Right renal cortex interstitium (tissue), 3 donors: ENCODE results near the gene GRIN2A. TPM values are rescaled to one million over a fixed set of nuclear protein-coding genes. Genes with fewer than 3 reads are reported as not detected.
A peak's percentile ranks its signal among the peaks of the same experiment; 100 is the strongest.

Experiments
- DNase-seq, 3 donors: peaks; one replicate each; pipeline ENCODE4 v3.0.0-alpha.2; 2013; ENCODE audit warnings: low read depth in 3 of 3, low spot score in 2 of 3
- polyA plus RNA-seq, 3 donors: library from polyadenylated mRNA; unstranded; fragments of 120-200 nt; gene quantifications; one replicate each; pipeline ENCODE4 v1.2.1, GENCODE V29; 2013; ENCODE audit not compliant: insufficient read length in 3 of 3

Gene GRIN2A
- polyA plus RNA-seq, 3 donors: 5.1 to 6.7 (median 6.4) TPM

DNA sequence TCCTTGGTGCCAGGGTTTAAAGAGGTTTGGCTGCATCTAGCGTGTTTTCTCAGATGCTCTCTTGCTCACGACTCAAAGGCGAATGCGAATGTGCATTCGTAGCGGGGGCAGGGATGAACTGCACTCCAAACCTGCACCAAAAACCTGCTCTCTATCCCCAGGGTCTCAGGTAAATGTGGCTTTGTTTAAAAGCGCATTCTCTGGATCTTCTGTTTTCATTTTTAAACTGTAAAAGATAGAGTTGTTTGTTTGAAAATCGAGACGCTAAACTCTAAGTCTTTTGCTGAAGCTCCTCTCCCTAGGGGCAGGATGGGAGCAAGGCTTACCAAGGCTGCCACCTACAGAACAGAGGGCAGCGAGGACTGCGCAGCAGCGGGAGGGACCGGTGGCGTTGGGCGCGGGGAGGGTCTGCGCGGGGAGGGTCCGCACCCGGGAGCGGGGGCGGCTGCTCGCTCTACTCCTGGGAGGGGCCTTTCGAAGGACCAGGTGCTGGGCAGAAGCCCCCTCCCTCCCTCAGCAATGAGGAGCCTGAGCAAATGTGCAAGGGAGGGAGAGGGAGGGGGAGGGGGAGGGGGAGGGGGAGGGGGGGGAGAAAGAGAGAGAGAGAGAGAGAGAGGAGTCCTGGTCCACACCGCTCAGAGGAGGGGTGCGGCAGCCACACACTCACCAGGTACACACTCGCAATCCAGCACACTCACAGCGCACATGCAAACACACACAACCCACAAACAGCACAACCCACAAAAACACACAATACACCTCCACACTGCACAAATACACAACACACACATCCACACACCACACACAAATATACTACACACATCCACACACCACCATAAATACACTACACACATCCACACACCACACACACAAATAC lies 142.8 kb downstream of the GRIN2A start:
- peak in 2 of 3 donors; percentile 13 to 41 for DNase-seq

GRCh38 chr16:10037751-10038150 lies 144.5 kb downstream of the GRIN2A start:
- DNase-seq: no peak

GRCh38 chr16:10036956-10037355 lies 145.3 kb downstream of the GRIN2A start:
- no peak for DNase-seq

GRCh38 chr16:10033556-10033955 lies 148.7 kb downstream of the GRIN2A start:
- DNase-seq: no peak

DNA sequence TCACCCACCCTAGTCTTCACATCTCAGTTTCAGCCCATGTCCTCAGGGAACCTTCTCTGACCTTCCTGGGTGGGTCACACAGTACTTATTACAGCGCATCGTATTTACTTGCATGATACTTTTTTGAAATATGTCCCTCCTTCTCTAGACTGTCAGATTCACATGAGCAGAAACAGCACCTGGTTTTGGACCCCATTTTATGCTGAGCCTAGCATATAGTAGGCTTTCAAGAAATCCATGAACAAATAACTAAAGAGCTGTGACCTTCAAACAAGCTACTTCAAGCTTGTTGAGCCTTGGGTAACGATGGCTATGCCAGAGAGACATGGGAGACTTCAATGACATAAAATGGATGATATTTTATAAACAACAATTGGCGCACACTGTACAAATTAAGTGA lies 150.3 kb downstream of the GRIN2A start:
- DNase-seq: no peak

DNA sequence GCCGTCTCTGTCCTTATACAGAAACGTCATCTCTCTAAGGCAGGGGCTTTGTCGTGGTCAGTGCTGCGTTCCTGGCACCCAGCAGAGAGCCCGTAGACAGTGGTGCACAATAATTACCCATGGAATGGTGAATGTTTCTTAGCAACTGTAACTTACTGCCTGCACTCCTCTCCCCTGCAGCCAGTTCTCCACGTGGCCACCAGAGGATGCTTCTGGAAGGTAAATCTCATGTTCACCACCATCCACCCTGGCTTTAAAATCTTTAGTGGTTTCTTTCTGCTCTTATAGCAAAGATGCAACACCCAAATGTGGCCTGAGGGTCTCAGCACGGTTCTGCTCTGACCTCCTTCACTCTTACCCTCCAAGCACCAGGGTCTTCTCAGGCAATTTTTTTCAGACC lies 150.8 kb downstream of the GRIN2A start:
- DNase-seq: no peak

DNA sequence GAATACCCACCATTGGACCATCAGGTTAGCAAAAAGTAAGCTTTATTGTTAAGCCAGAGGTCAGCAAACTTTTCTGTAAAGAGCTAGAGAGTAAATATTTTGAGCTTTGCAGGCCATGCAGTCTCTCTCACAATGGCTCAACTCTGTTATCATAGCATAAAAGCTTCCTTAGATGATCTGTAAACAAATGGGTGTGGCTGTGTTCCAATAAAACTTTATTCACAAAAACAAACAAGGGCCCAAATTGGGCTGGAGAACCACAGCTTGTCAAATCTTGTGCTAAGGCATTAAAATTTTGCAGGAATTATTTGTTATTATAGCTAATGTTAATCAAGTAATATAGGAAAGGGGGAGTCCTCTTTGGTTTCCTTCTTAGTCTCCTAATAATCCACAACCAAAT lies 153.6 kb downstream of the GRIN2A start:
- no peak for DNase-seq

DNA sequence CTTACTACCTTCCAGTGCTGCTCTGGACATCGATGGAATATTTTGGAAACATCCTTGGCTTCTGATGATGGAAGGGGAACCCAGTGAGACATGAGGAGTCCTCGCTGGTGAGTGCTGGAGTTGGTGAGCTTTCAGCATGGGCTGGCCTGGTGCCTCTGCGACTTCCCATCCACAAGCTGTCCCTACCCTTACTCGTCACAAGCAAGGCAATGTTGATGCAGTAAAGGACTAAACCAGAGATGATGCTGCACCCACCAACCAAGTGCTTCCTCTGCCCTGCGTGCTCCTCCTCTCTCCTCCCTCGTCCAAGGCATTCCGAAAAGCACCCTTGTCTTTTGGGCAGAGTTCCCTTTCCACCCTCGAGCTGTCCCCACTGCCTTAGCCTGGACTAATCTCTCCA lies 154.7 kb downstream of the GRIN2A start:
- no peak for DNase-seq

DNA sequence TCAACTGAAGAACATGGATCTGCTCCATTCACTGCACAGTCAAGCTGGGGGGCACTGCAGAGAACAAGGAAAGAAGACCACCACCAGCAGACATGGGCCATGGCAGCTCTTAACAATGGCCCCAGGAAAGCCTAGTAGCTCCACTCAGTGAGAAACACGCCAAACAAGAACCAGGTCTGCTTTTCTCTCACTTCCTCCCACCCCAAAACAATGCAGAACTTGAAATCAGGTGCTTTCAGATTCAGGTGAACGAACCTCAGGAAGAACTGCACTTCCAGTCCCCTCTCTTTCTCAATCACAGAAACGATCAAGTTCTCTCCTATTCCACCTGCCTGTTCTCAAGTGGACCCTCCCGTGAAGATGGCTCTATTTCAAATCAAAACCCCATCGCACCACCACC lies 155.6 kb downstream of the GRIN2A start:
- no peak for DNase-seq

GRCh38 chr16:10022098-10022497 lies 160.1 kb downstream of the GRIN2A start:
- no peak for DNase-seq

GRCh38 chr16:10020866-10021265 lies 161.4 kb downstream of the GRIN2A start:
- no peak for DNase-seq

DNA sequence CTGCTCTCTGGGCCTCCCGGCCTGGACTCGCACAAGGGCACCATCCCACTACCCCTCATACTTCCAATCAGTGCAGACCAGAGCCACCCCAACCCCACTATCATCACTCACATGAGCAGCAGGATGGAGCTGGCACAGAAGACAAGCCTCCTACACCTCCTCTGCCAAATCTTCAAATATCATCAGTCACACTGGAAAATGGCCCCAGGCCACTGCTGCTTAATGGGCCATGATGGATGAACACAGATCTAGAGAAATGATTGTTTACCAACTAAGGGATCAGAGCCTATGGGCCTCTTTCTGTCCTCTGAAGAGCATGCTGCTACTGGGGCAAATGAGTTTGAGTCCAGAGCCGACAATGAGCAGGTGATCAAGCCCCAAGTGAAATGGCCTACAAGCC lies 165.5 kb downstream of the GRIN2A start:
- no peak for DNase-seq

- DNase-seq: no peak
These were observed 166.8 kb downstream of the GRIN2A start for GRCh38 chr16:10015397-10015796.

GRCh38 chr16:10013774-10014173 lies 168.5 kb downstream of the GRIN2A start:
- DNase-seq: no peak

DNA sequence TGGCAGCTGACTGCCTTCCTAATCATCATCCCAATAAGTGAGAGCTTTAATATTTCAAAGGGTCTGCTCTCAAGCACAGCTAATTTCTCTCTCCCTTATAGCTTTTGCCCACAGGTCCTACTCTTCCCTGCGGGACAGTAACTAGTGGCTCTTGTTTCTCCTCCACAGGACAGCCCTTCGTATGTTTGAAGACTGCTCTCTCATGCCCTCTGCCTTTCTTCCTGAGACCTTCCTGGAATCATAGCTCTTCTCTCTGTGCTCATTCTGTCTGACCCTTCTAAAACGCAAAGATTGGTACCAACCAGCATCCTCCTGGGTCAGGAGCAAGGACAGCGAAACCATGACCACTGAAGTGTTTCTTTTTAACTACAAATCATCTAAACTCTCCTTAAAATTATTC lies 168.9 kb downstream of the GRIN2A start:
- no peak for DNase-seq

DNA sequence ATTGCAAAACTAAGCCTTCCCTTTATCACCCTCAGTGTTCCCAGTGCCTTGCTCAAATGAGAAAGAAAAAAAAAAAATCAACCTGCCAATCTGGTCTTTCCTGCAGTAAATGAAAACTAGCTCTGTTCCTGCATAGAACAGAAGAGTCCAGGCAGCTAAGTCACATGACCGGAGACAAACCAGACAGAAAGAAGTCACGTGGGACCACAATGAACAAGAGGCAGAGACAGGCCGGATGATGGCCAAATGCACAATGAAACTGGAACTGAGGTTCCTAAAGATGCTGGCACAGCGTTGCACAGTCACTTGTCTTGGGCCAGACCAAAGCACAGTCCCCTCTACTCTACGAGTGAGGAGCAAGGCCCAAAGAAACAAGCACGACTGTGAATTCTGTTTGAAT lies 172.5 kb downstream of the GRIN2A start:
- no peak for DNase-seq

DNA sequence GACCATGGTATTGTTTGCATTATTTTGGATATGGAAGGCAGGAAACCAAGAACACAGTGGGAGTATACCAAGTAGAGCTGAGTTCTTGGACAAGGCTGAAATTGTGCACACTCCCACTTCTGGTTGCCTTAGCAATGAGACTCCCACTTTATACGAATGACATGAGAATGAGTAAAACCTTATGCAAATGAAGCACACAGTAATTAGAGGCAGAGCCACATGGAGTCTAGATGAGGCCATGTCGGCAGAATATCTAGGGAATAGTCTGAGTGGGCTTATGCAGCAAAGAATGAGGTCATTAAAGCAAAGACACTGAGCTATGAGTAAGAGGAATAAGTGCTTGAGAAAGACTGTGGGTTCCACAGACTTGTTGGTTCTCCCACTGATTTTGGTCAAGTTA lies 178.7 kb downstream of the GRIN2A start:
- DNase-seq: no peak

GRCh38 chr16:10001258-10001775 lies 180.9 kb downstream of the GRIN2A start:
- DNase-seq: no peak

GRCh38 chr16:9996221-9996620 lies 186.0 kb downstream of the GRIN2A start:
- peak in 2 of 3 donors; percentile 21 to 55 for DNase-seq

DNA sequence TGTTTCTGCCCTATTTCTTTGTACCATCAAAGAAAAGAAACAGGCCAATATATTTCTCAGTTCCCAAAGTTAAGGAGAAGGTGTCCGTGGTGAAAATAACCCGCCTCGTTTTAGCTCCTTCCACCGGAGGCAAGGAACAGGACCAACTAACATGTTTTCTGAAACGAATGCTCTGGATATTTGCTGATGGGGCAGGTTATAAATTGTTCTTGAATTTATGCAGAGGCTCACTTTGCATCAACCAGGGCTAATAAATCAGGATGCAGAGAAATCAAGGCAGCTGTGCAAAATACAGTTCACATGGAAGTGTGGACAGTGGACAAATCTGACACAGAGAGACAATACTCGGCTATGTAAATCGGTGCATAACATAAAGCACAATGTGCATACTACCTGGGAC lies 189.8 kb downstream of the GRIN2A start:
- no peak for DNase-seq

- no peak for DNase-seq
These were observed 201.2 kb downstream of the GRIN2A start for GRCh38 chr16:9980981-9981380.

DNA sequence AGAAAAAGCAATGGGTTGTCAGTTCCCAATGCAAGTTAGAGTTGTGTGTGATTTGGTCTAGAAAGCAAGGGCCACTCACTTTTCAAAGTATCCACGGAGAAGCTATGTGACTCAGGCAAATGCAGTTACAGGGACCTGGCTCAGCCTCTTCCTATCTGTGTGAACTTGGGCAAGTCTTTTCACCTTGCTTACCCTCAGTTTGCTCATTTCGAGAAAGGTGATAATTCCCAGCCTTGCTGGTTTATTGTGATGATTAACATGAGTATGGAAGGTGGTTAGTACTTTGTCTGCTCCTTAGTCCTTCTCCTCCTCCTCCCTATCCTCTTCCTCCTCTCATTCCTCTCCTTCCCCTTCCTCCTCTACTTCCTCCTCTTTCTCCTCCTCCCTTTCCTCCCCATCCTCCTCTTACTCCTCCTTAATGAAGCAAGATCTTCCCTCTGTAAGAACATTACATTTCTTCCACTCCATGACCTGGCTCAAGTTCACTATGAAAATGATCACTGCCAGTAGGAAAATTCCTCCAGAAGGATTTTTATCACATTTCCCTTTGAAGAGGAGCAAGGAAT lies 204.0 kb downstream of the GRIN2A start:
- no peak for DNase-seq
